Activated CD8-positive, alpha-beta memory T cell treated with anti-CD3 and anti-CD28 coated beads, Interleukin-2, amount 50 U/mL, for 24 hours (primary cell): Measurements from ENCODE around the gene CCDC157.

Experiments
- DNase-seq: peaks from one replicate; pipeline ENCODE4 v3.0.0-alpha.2; 2020; ENCODE audit errors: extremely low read depth

Gene CCDC157

DNA sequence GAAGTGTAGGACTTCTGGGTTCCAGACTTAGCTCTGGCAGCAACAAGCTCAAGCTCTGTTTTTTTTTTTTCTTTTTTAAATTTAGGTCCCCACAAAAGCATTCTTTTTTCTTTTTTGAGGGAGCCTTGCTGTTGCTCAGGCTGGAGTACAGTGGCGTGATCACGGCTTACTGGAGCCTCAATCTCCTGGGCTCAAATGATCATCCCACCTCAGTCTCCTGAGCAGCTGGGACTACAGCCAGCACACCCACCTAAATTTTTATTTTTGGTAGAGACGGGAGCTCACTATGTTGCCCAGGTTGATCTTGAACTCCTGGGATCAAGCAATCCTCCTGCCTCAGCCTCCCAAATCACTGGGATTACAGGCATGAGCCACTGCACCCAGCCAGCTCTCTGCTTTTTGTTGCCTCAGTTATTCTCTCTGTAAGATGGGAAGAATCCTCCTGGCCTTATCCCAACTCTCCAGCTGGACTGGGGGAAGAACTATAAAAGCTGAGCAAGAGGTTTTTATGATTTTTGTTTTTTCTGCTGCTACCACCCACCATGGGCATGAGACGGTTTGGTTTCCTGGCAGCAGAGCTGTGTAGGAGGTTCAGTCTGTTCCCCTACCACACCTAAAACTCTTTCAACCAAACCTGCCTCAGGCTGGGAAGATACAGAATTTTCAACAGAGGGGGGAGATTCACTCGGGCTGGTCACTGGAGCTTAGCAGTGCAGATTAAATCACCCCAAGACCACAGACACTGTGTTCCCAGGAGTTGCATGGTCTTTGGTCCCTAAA is 57.1 kb downstream of the CCDC157 start:
- DNase-seq, result no peak

DNA sequence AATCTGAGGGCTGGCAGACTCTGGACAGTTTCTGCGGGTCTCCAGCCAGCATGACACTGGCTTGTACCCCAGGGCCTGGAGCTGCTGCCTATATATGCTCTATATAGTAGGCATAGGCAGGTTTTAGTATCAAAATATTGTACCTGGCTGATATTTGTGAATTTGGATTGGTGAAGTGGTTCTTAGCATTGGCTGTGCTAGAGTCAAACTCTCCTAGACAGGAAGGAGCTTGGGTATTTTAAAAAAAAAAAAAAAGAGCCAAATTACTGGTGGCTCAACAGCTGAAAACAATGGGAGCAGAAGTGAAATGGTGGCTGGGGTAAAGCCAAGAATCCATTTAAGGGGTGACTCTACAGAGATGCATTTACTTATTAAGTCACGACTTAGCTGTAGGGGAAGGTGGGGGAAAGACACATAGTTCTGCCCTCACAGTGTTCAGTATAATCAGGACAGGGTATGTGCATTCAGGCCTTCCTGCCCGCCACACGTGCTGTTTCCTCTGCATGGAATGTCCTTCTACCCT is 57.8 kb downstream of the CCDC157 start:
- no peak for DNase-seq

GRCh38 chr22:30416403-30416802 is 59.6 kb downstream of the CCDC157 start:
- DNase-seq, result no peak

DNA sequence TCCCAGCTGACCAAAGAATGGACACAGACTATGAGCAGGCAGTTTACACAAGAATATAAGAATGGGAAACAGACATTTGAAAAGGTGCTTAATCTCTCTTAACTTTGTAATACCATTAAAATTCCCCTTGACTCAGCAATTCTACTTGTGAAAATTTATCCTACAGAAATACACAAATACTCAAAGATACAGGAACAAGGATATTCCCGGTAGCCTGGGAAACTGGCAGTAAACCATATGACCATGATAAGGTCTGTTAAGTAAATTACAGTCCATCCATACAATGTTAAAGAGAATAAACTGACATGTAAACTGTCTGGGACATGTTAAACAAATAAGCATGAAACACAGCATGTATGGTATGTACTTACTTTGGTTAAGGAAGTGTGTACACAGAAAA is 60.0 kb downstream of the CCDC157 start:
- DNase-seq, result no peak

DNA sequence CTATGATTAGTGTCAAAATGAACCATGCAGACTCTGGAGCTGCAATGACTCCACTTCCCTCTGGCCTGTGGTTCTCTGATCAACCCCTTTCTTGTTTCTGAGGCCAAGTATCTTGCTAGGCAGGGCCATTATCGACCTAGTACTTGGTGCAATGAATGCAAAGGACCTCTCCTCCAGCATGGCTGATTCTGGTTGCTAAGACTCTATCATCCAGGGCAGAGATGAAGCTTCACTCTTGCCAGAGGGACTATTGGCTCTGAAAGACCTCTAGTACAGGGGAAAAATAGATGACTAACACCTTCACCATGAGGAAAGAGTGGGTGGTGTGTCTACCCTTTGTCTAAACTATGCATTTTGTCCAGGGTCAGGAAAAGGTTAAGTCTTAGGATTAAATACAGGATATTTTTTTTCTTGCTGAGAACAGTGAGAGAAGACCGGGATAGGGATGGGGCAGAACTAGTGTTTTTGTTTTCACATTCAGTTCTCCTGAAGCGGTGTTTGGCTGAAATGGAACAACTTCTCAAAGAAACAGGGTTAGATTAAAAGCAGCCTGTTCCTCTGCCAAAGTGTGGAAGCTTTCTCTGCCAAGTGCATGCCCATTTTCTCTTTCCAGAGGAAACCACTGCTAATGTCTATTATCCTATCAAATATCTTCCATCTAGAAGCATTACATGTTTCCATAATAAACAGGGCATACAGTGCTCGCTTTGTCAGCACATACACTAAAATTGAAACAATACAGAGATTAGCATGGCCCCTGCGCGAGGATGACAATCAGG is 63.7 kb downstream of the CCDC157 start:
- DNase-seq, result no peak

GRCh38 chr22:30421695-30422480 is 65.1 kb downstream of the CCDC157 start:
- no peak for DNase-seq

GRCh38 chr22:30422481-30423300 is 65.9 kb downstream of the CCDC157 start:
- peak; percentile 18 for DNase-seq

GRCh38 chr22:30423301-30423958 is 66.6 kb downstream of the CCDC157 start:
- peak; percentile 14 for DNase-seq

- peak; percentile 96 for DNase-seq
These were observed 67.2 kb downstream of the CCDC157 start for GRCh38 chr22:30423959-30424533.

- DNase-seq, result no peak
These were observed 67.9 kb downstream of the CCDC157 start for GRCh38 chr22:30424534-30425326.

GRCh38 chr22:30425327-30425615 is 68.5 kb downstream of the CCDC157 start:
- DNase-seq, result no peak

GRCh38 chr22:30425616-30426387 is 69.0 kb downstream of the CCDC157 start, which contains the start of gene MTFP1:
TSS of gene MTFP1 (plus strand) at chr22:30425768. CDS start at chr22:30425880, 112 bp downstream.
- DNase-seq, result peak; percentile 15
